Tibial nerve (tissue), 3 donors: ENCODE measurements around the gene BCL6.

Experiments
- CTCF ChIP-seq, 5 experiments: fragments of 200-600 bp in 3 of 5; fragments of 450-650 bp in 2 of 5; sonication (generic) in 3 of 5; IDR thresholded peaks; one replicate each; pipeline ENCODE4 v1.5.1; 2016 to 2019; ENCODE audit warnings: antibody characterized with exemption in 5 of 5, mild to moderate bottlenecking in 3 of 5, moderate library complexity in 2 of 5
- POLR2A ChIP-seq, 2 donors: fragments of 450-650 bp; IDR thresholded peaks; one replicate each; pipeline ENCODE4 v1.6.1; 2017; ENCODE audit warnings: antibody characterized with exemption in 2 of 2, mild to moderate bottlenecking in 2 of 2, moderate library complexity in 2 of 2

DNA sequence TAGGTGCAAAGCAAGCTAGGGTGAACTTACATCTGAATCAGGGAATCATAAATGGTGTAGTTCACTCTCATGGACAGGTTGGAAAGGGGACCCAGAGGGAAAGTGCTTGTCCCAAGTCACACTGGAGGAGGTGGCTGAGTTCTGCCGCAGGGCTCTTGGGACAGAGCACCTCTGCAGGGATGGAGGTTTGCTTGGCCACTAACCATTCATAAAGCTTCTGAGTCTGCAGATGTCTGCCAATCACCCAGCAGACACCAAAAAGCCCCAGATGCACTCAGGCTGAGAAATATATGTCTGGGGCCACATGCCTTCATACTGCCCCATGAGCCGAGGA is 25.0 kb downstream of the BCL6 start:
- TF ChIP-seq POLR2A (IDR thresholded peaks at IDR 0.05), result no peak
- TF ChIP-seq CTCF (IDR thresholded peaks at IDR 0.05), result no peak
